Caco-2 (cell line): ENCODE measurements around the gene GRIPAP1. TPM values are rescaled to one million over a fixed set of nuclear protein-coding genes. Genes with fewer than 3 reads are reported as not detected.

Source experiments
- BruUV-seq: library from RNA; stranded (reverse); fragments of 400-500 nt; replicated peaks from 2 replicates; lab custom pipeline; 2021; lab: Mats Ljungman, UMichigan
- CTCF ChIA-PET: fragments of 300-600 bp; sonication (Branson Sonifier 250); formaldehyde crosslinking; loops from one replicate; lab custom pipeline; 2022; ENCODE audit warnings: antibody characterized with exemption; lab: Charles Lee
- POLR2A ChIA-PET: fragments of 300-600 bp; sonication (Branson Sonifier 250); formaldehyde crosslinking; loops from one replicate; lab custom pipeline; 2022; ENCODE audit warnings: antibody characterized with exemption; lab: Charles Lee
- DNase-seq, 2 experiments: peaks; one replicate each; pipeline versions ENCODE4 v3.0.0 to v3.0.0-alpha.2; 2020 to 2022
- H3K27me3 ChIP-seq: replicated peaks from 2 replicates; pipeline ENCODE4 v1.6.0; 2011; ENCODE audit warnings: low read length; ENCODE audit not compliant: control insufficient read depth, insufficient read depth
- H3K36me3 ChIP-seq: 2 replicates; pipeline ENCODE4 v1.5.1; 2011; ENCODE audit warnings: low read length; ENCODE audit not compliant: control insufficient read depth, insufficient read depth
- H3K4me1 ChIP-seq: fragments of 250-450 bp; sonication (Bioruptor Pico); 2 replicates; pipeline ENCODE4 v1.5.1; 2020; ENCODE audit warnings: mild to moderate bottlenecking
- H3K4me3 ChIP-seq: 2 replicates; pipeline ENCODE4 v1.5.1; 2011; ENCODE audit warnings: low read depth, mild to moderate bottlenecking, control low read depth, low read length
- H3K9me3 ChIP-seq: fragments of 250-450 bp; sonication (Bioruptor Pico); 2 replicates; pipeline ENCODE4 v1.5.1; 2020; ENCODE audit warnings: mild to moderate bottlenecking, moderate library complexity
- H3K27ac Mint-ChIP-seq: one replicate; pipeline ENCODE4 v1.8.0; 2022; ENCODE audit warnings: mixed read lengths; ENCODE audit not compliant: unreplicated experiment
- H3K27me3 Mint-ChIP-seq: one replicate; pipeline ENCODE4 v1.8.0; 2022; ENCODE audit warnings: mixed read lengths; ENCODE audit not compliant: insufficient read depth, unreplicated experiment
- H3K36me3 Mint-ChIP-seq: one replicate; pipeline ENCODE4 v1.8.0; 2022; ENCODE audit warnings: mild to moderate bottlenecking, mixed read lengths; ENCODE audit not compliant: insufficient read depth, unreplicated experiment
- H3K4me1 Mint-ChIP-seq: one replicate; pipeline ENCODE4 v1.8.0; 2022; ENCODE audit warnings: low read depth, mixed read lengths; ENCODE audit not compliant: unreplicated experiment
- H3K4me3 Mint-ChIP-seq: one replicate; pipeline ENCODE4 v1.8.0; 2022; ENCODE audit warnings: mild to moderate bottlenecking, moderate library complexity, mixed read lengths; ENCODE audit not compliant: unreplicated experiment
- H3K9me3 Mint-ChIP-seq: one replicate; pipeline ENCODE4 v1.8.0; 2022; ENCODE audit warnings: mixed read lengths; ENCODE audit not compliant: unreplicated experiment
- intact Hi-C: fragments of 100-400 bp; cut with micrococcal nuclease; formaldehyde crosslinking; loops from one replicate; pipeline ENCODE4 v1.10.0; 2022; ENCODE audit not compliant: unreplicated experiment
- total RNA-seq: library from RNA; stranded (reverse); gene quantifications from 2 replicates; pipeline ENCODE4 v1.2.3, GENCODE V29; 2022
- TF ChIP-seq, protein P1 (sequence below), 2 experiments: fragments of 200-600 bp in 1 of 2; IDR thresholded peaks; 1 replicate in 1 of 2; 2 replicates in 1 of 2; pipeline versions ENCODE4 v1.5.1 to v1.8.0; 2011 to 2022; ENCODE audit warnings: antibody characterized with exemption in 1 of 2, control low read depth in 1 of 2, inconsistent platforms in 1 of 2, low read depth in 1 of 2, low read length in 1 of 2, mild to moderate bottlenecking in 1 of 2, moderate library complexity in 1 of 2; ENCODE audit not compliant: insufficient read depth in 1 of 2, severe bottlenecking in 1 of 2, unreplicated experiment in 1 of 2

Gene GRIPAP1
- total RNA-seq, 1 experiment from 2014 or later: 43.6 TPM

DNA sequence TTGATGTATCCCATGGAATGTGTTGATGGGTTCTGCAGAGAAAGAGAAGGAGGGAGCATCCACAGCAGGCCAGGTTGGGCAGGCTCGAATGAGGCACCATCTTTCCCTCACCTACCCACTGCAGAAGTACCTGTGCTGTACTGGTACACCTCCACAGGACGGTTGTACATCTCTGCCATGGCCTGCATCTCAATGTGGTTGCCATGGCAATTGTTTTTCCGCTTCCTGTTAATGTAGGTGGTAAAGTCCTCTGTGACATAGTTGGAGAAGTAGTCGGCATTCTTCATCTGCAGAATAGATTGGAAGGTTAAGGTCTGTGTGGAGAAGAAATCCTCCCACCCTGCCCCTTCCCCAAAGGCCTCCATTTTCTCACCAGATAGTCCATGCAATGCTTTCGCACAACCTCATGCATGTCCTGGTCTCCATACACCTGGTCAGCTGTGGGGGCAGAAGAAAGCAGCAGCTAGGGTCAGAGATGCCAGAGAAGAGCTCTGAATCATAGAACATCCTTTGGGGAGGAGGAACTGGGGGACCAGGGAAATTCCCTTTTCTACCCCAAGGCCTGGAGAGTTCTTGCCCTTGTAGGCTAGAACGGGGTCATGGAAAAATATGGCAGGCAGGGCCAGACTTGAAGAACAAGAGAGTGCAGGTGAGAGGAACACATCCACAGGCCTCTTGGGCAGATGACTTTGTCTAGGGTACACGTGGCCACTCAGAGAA is 67.3 kb downstream of the GRIPAP1 start:
- Mint-ChIP-seq H3K4me3 (no peak overlapping the region), H3K27me3 (no peaks in the 10 kb centered on the region), H3K9me3 (no peaks in the 10 kb centered on the region), H3K27ac (no peak overlapping the region), H3K36me3 (peaks cover 39% of the 10 kb centered on the region), H3K4me1 (no peaks in the 10 kb centered on the region)
- Histone ChIP-seq H3K4me3 (no peak overlapping the region), H3K36me3 (no peaks in the 10 kb centered on the region; the same call in 1 of the 2 replicates), H3K27me3 (no peaks in the 10 kb centered on the region), H3K4me1 (no peaks in the 10 kb centered on the region), H3K9me3 (no peaks in the 10 kb centered on the region)
- no TSS peak for BruUV-seq
- ChIA-PET CTCF (no interaction called here), POLR2A (no interaction called here)
- DNase-seq: no peak
- TF ChIP-seq, protein P1, sequence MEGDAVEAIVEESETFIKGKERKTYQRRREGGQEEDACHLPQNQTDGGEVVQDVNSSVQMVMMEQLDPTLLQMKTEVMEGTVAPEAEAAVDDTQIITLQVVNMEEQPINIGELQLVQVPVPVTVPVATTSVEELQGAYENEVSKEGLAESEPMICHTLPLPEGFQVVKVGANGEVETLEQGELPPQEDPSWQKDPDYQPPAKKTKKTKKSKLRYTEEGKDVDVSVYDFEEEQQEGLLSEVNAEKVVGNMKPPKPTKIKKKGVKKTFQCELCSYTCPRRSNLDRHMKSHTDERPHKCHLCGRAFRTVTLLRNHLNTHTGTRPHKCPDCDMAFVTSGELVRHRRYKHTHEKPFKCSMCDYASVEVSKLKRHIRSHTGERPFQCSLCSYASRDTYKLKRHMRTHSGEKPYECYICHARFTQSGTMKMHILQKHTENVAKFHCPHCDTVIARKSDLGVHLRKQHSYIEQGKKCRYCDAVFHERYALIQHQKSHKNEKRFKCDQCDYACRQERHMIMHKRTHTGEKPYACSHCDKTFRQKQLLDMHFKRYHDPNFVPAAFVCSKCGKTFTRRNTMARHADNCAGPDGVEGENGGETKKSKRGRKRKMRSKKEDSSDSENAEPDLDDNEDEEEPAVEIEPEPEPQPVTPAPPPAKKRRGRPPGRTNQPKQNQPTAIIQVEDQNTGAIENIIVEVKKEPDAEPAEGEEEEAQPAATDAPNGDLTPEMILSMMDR (IDR thresholded peaks at IDR 0.05; ENCODE audit: insufficient read depth in 1 of 2, low read depth in 1 of 2, low read length in 1 of 2, severe bottlenecking in 1 of 2, unreplicated experiment in 1 of 2): no peak
- intact Hi-C loops: no loop called here

DNA sequence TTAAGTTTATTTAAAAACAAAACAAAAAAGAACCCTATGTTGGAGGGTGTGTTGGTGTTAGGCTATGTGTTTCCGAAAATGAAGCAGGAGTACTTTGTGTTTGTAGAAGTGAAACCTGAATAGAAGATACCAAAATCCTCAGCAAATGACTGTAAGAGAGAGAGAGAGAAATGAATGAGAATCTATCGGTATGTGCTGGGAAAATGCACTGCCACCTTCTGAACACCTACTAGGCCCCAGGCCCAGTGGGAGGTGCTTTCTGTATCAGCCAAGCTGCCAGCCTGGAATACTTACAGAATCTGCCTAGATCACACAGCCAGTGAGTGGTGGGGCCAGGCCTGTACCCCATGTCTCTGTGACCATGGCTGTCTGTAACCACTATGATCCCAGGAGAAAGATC is 68.3 kb downstream of the GRIPAP1 start:
- TF ChIP-seq, protein P1 (IDR thresholded peaks at IDR 0.05; ENCODE audit: insufficient read depth in 1 of 2, low read depth in 1 of 2, low read length in 1 of 2, severe bottlenecking in 1 of 2, unreplicated experiment in 1 of 2): no peak
- Mint-ChIP-seq H3K36me3 (peaks cover 35% of the 10 kb centered on the region), H3K27ac (no peak overlapping the region), H3K4me3 (no peak overlapping the region), H3K9me3 (no peaks in the 10 kb centered on the region), H3K27me3 (no peaks in the 10 kb centered on the region), H3K4me1 (no peaks in the 10 kb centered on the region)
- ChIA-PET POLR2A (no interaction called here), CTCF (no interaction called here)
- no TSS peak for BruUV-seq
- Histone ChIP-seq H3K4me3 (no peak overlapping the region), H3K36me3 (no peaks in the 10 kb centered on the region), H3K27me3 (no peaks in the 10 kb centered on the region), H3K4me1 (no peaks in the 10 kb centered on the region), H3K9me3 (no peaks in the 10 kb centered on the region)
- intact Hi-C loops: no loop called here
- no peak for DNase-seq

DNA sequence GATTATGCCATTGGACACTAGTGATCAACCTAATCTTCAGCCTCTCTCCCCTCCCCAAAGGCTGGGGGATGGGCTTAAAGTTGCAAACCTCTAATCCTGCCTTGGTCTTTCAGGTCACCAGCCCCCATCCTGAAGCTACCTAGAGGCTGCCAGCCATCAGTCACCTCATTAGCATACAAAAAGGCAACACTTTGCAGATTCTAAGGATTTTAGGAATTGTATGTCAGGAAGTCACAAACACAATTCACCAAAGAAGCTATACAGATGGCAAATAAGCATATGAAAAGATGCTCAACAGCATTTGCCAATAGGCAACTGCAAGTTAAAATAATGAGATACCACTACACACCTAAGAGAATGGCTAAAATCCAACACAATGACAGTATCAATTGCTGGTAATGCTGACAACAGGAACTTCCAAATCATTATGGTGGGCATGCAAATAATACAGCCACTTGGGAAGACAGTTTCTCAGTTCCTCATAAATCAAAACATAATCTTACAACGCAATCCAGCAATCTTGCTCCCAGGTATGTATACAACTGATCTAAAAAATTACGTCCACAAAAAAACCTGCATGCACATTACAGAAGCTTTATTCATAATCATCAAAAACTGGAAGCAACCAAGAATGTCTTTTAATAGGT is 74.2 kb downstream of the GRIPAP1 start:
- H3K4me3 Mint-ChIP-seq: no peak overlapping the region
- TF ChIP-seq, protein P1 (IDR thresholded peaks at IDR 0.05; ENCODE audit: insufficient read depth in 1 of 2, low read depth in 1 of 2, low read length in 1 of 2, severe bottlenecking in 1 of 2, unreplicated experiment in 1 of 2): no peak
- intact Hi-C loops: no loop called here
- no peak overlapping the region for H3K27ac Mint-ChIP-seq
- H3K4me1 ChIP-seq: no peaks in the 10 kb centered on the region
- H3K27me3 ChIP-seq: no peaks in the 10 kb centered on the region
- no peak for DNase-seq
- peaks cover 32% of the 10 kb centered on the region for H3K36me3 Mint-ChIP-seq
- H3K27me3 Mint-ChIP-seq: no peaks in the 10 kb centered on the region
- H3K9me3 ChIP-seq: no peaks in the 10 kb centered on the region
- H3K4me1 Mint-ChIP-seq: no peaks in the 10 kb centered on the region
- ChIA-PET CTCF (no interaction called here), POLR2A (no interaction called here)
- H3K9me3 Mint-ChIP-seq: no peaks in the 10 kb centered on the region
- H3K36me3 ChIP-seq: no peaks in the 10 kb centered on the region; the same call in 1 of the 2 replicates
- BruUV-seq: no TSS peak
- no peak overlapping the region for H3K4me3 ChIP-seq
